HG02642 (cell line): ENCODE results near the gene TPRG1L.

Experiments
- ATAC-seq: cut with Tn5 transposase; IDR thresholded peaks from one replicate; pipeline ENCODE4 v1.9.1; 2021; ENCODE audit warnings: mild to moderate bottlenecking; ENCODE audit not compliant: unreplicated experiment, poor library complexity

Gene TPRG1L

GRCh38 chr1:3626025-3626424 lies 1.2 kb downstream of the TPRG1L start:
- ATAC-seq = no peak

- ATAC-seq = no peak
Measured at GRCh38 chr1:3627515-3628253, 2.9 kb downstream of the TPRG1L start.

GRCh38 chr1:3628445-3628844 lies 3.6 kb downstream of the TPRG1L start:
- ATAC-seq = no peak

- ATAC-seq = no peak
Measured at GRCh38 chr1:3629561-3630160, 4.8 kb downstream of the TPRG1L start.

- ATAC-seq = no peak
Measured at GRCh38 chr1:3630161-3630611, 5.4 kb downstream of the TPRG1L start.

- no peak for ATAC-seq
Measured at GRCh38 chr1:3630914-3631313, 6.1 kb downstream of the TPRG1L start.

GRCh38 chr1:3631320-3632260 lies 6.8 kb downstream of the TPRG1L start:
- ATAC-seq = no peak

- ATAC-seq = no peak
Measured at GRCh38 chr1:3632298-3632697, 7.5 kb downstream of the TPRG1L start.

- no peak for ATAC-seq
Measured at GRCh38 chr1:3632716-3633343, 8.0 kb downstream of the TPRG1L start.

GRCh38 chr1:3633344-3634058 lies 8.7 kb downstream of the TPRG1L start:
- no peak for ATAC-seq

- ATAC-seq = no peak
Measured at GRCh38 chr1:3634059-3634800, 9.4 kb downstream of the TPRG1L start.

GRCh38 chr1:3636080-3636479 lies 11.3 kb downstream of the TPRG1L start:
- no peak for ATAC-seq

- ATAC-seq = no peak
Measured at GRCh38 chr1:3636531-3636930, 11.7 kb downstream of the TPRG1L start.

- ATAC-seq = no peak
Measured at GRCh38 chr1:3638027-3638426, 13.2 kb downstream of the TPRG1L start.

- no peak for ATAC-seq
Measured at GRCh38 chr1:3638676-3639075, 13.9 kb downstream of the TPRG1L start.

- no peak for ATAC-seq
Measured at GRCh38 chr1:3639397-3639911, 14.6 kb downstream of the TPRG1L start.

GRCh38 chr1:3640121-3640837 lies 15.5 kb downstream of the TPRG1L start:
- ATAC-seq = no peak

- ATAC-seq = no peak
Measured at GRCh38 chr1:3641046-3641760, 16.4 kb downstream of the TPRG1L start.
